Measurements from ENCODE around the gene ECD.
"Not testable (repeated sequence)": the region's sequence is repeated elsewhere in the genome, so short reads cannot be mapped to it uniquely, and the experiment has no call there.

Gene ECD

GRCh38 chr10:73159038-73159648 lies 8.7 kb downstream of the ECD start:
- DNase-seq: peak; percentile 57 to 73

- DNase-seq: no peak
Measured at GRCh38 chr10:73156054-73156453, 11.8 kb downstream of the ECD start.

GRCh38 chr10:73152009-73152408 lies 15.8 kb downstream of the ECD start:
- no peak for DNase-seq

- not testable (repeated sequence) for DNase-seq
Measured at GRCh38 chr10:73150633-73151413, 17.0 kb downstream of the ECD start.

- no peak for DNase-seq
Measured at GRCh38 chr10:73141603-73142002, 26.2 kb downstream of the ECD start.

- no peak for DNase-seq
Measured at GRCh38 chr10:73139251-73139650, 28.6 kb downstream of the ECD start.

- DNase-seq: no peak
Measured at GRCh38 chr10:73136627-73137026, 31.2 kb downstream of the ECD start.

- DNase-seq: no peak
Measured at GRCh38 chr10:73134727-73135126, 33.1 kb downstream of the ECD start.

- no peak for DNase-seq
Measured at GRCh38 chr10:73131913-73132686, 35.7 kb downstream of the ECD start.

- DNase-seq: no peak
Measured at GRCh38 chr10:73131301-73131700, 36.5 kb downstream of the ECD start.

- DNase-seq: no peak
Measured at GRCh38 chr10:73126343-73126742, 41.5 kb downstream of the ECD start.

GRCh38 chr10:73119952-73120351 lies 47.9 kb downstream of the ECD start:
- DNase-seq: no peak

- no peak for DNase-seq
Measured at GRCh38 chr10:73119457-73119856, 48.4 kb downstream of the ECD start.

GRCh38 chr10:73117976-73118743 lies 49.6 kb downstream of the ECD start:
- no peak for DNase-seq

- DNase-seq: no peak
Measured at GRCh38 chr10:73116017-73116416, 51.8 kb downstream of the ECD start.

GRCh38 chr10:73113551-73113950 lies 54.3 kb downstream of the ECD start:
- DNase-seq: no peak

- not testable (repeated sequence) for DNase-seq
Measured at GRCh38 chr10:73112032-73112431, 55.8 kb downstream of the ECD start.

GRCh38 chr10:73110345-73110849 lies 57.4 kb downstream of the ECD start, which contains the start of gene NUDT13:
NUDT13 (plus strand) TSS chr10:73110455; CDS start chr10:73114366, 3,911 bp downstream.
- DNase-seq: peak; percentile 53 to 78

GRCh38 chr10:73109248-73109652 lies 58.6 kb downstream of the ECD start:
- DNase-seq: peak in 1 of 2 donors; percentile 10

GRCh38 chr10:73106301-73106700 lies 61.5 kb downstream of the ECD start:
- DNase-seq: no peak

- no peak for DNase-seq
Measured at GRCh38 chr10:73099141-73099540, 68.7 kb downstream of the ECD start.

GRCh38 chr10:73097305-73097670 lies 70.5 kb downstream of the ECD start:
- no peak for DNase-seq
